ENCODE data around the gene COL11A2.

GRCh38 chr6:33116417-33116816, 75.8 kb downstream of the COL11A2 start:
- no peak for TF ChIP-seq POLR2A (IDR thresholded peaks at IDR 0.05)
- no peak for TF ChIP-seq CTCF (IDR thresholded peaks at IDR 0.05)
- TF ChIP-seq POLR2AphosphoS5 (IDR thresholded peaks at IDR 0.05), result no peak
